Mucosa of rectum (tissue), 2 donors: ENCODE results near the gene HP1BP3.

Experiments
- H3K27ac ChIP-seq, 2 donors: one replicate each; pipeline ENCODE4 v1.7.0; 2013; ENCODE audit warnings: inconsistent platforms in 2 of 2, low read depth in 2 of 2, low read length in 2 of 2
- H3K27me3 ChIP-seq, 2 donors: one replicate each; pipeline ENCODE4 v1.7.0; 2013; ENCODE audit warnings: low read length in 2 of 2; ENCODE audit not compliant: control insufficient read depth in 2 of 2, insufficient read depth in 2 of 2
- H3K36me3 ChIP-seq, 2 donors: one replicate each; pipeline ENCODE4 v1.7.0; 2013; ENCODE audit warnings: low read length in 2 of 2; ENCODE audit not compliant: control insufficient read depth in 2 of 2, insufficient read depth in 2 of 2
- H3K4me1 ChIP-seq, 2 donors: one replicate each; pipeline ENCODE4 v1.7.0; 2013; ENCODE audit warnings: low read length in 2 of 2, mild to moderate bottlenecking in 1 of 2; ENCODE audit not compliant: control insufficient read depth in 2 of 2, insufficient read depth in 2 of 2
- H3K4me3 ChIP-seq, 2 donors: one replicate each; pipeline ENCODE4 v1.7.0; 2013; ENCODE audit warnings: low read length in 2 of 2
- H3K9ac ChIP-seq, 2 donors: one replicate each; pipeline ENCODE4 v1.7.0; 2013; ENCODE audit warnings: low read length in 2 of 2, low read depth in 1 of 2, mild to moderate bottlenecking in 1 of 2
- H3K9me3 ChIP-seq, 2 donors: one replicate each; pipeline ENCODE4 v1.7.0; 2013; ENCODE audit warnings: low read length in 2 of 2; ENCODE audit not compliant: control insufficient read depth in 2 of 2
- donor health status: healthy.
- donor health status: Normal muscosa, but diverticular disease.

Gene HP1BP3

DNA sequence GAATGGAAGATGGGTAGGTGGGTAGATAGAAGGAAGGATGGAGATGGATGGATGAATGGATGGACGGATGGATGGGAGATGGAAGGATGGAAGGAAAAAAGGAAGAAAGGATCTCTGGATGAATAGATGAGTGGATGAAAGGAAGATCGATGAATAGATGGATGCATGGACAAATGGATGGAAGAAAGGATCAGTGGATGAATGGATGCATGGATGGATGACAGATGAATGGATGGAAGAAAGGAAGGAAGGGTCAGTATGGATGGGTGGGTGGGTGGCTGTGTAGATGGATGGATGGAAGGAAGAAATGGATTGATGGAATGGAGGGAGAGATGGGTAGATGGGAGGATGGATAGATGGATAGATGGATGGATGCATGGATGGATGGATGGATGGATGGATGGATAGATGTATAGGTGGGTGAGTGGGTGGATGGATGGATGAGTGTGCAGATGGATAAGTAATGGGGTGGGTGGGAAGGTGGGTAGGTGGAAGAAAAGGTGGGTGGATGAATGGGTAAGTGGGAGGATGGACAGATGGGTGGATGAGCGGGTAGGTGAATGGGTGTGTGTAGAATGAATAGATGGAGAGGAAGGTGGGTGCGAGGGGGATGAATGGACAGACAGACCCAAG is 83.9 kb downstream of the HP1BP3 start:
- H3K36me3 ChIP-seq: no peaks in the 10 kb centered on the region
- no peak overlapping the region for H3K9ac ChIP-seq
- no peaks in the 10 kb centered on the region for H3K4me1 ChIP-seq
- no peak overlapping the region for H3K27ac ChIP-seq
- H3K4me3 ChIP-seq: no peak overlapping the region
- no peaks in the 10 kb centered on the region for H3K9me3 ChIP-seq
- H3K27me3 ChIP-seq: no peaks in the 10 kb centered on the region

DNA sequence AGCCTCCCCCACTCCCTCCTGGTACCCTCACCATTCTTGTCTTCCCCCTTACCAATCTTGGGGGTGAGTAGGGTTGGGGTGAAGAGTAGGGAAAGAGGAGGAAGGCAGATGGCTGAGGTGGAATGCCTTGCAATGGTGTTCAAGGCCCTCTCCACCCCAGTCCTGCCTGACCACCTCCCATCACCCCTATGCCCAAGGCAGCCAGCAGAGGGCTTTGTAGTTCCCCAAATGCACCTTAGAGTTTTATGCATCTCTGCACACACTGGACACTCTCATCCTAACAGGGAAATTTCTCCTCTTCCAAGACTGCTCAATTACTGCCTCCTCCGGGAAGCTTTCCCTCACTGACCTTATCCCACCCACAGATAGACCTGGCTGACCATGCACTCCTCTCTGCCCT is 84.7 kb downstream of the HP1BP3 start:
- Histone ChIP-seq H3K27me3 (no peaks in the 10 kb centered on the region), H3K27ac (no peak overlapping the region), H3K9ac (no peak overlapping the region), H3K4me1 (no peaks in the 10 kb centered on the region), H3K36me3 (no peaks in the 10 kb centered on the region), H3K4me3 (no peak overlapping the region), H3K9me3 (no peaks in the 10 kb centered on the region)

GRCh38 chr1:20701847-20702246 is 85.3 kb downstream of the HP1BP3 start:
- H3K27me3 ChIP-seq: no peaks in the 10 kb centered on the region
- H3K9ac ChIP-seq: no peak overlapping the region
- H3K4me1 ChIP-seq: peaks cover 3 to 4% of the 10 kb centered on the region in 2 donors
- H3K4me3 ChIP-seq: no peak overlapping the region
- H3K9me3 ChIP-seq: no peaks in the 10 kb centered on the region
- H3K36me3 ChIP-seq: no peaks in the 10 kb centered on the region
- no peak overlapping the region for H3K27ac ChIP-seq

- Histone ChIP-seq H3K9ac (no peak overlapping the region), H3K4me3 (no peak overlapping the region), H3K27ac (no peak overlapping the region), H3K4me1 (peaks cover 3 to 8% of the 10 kb centered on the region in 2 donors), H3K27me3 (no peaks in the 10 kb centered on the region), H3K9me3 (no peaks in the 10 kb centered on the region), H3K36me3 (no peaks in the 10 kb centered on the region)
Measured at GRCh38 chr1:20701446-20701845, 85.7 kb downstream of the HP1BP3 start.

GRCh38 chr1:20700636-20701215 is 86.4 kb downstream of the HP1BP3 start:
- Histone ChIP-seq H3K9ac (no peak overlapping the region), H3K27ac (no peak overlapping the region), H3K4me3 (no peak overlapping the region), H3K9me3 (no peaks in the 10 kb centered on the region), H3K36me3 (no peaks in the 10 kb centered on the region), H3K27me3 (no peaks in the 10 kb centered on the region), H3K4me1 (peaks cover 5 to 13% of the 10 kb centered on the region in 2 donors)

- H3K36me3 ChIP-seq: no peaks in the 10 kb centered on the region
- no peak overlapping the region for H3K4me3 ChIP-seq
- peaks cover 5 to 13% of the 10 kb centered on the region in 2 donors for H3K4me1 ChIP-seq
- H3K27ac ChIP-seq: no peak overlapping the region
- no peak overlapping the region for H3K9ac ChIP-seq
- H3K9me3 ChIP-seq: no peaks in the 10 kb centered on the region
- no peaks in the 10 kb centered on the region for H3K27me3 ChIP-seq
Measured at GRCh38 chr1:20699558-20699957, 87.5 kb downstream of the HP1BP3 start.

DNA sequence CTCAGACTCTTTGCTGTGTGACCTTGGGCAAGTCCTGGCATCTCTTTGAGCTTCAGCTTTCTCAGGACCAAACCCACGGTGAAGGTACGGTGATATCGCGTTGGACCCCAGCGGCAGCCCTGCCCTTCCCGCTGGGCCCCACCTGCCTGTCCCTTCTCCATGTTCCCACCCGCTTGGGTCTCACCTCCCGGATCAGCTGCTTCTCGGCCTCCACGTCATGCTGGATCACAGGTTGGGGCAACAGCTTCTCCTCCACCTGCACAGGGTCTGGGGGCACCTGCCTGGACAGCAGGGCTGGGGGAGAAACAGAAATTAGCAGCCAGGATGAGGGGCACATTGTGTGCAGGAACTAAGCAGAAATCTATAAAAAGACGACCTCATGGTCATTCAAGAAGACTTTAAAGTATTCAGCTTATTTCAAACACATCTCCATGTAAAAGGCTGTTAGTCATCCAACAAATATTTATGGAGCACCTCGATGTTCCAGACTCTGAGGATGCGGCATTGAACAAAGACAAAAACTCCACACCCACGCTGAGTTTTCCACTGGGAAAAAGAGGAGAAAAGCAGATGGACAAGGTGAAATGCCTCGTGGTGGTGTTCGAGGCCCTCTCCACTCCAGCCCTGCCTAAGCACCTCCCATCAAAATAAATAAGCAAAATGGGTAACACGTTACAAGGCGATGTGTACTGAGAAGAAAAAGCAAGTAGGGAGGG is 88.8 kb downstream of the HP1BP3 start:
- H3K4me1 ChIP-seq: peaks cover 5 to 13% of the 10 kb centered on the region in 2 donors
- H3K9me3 ChIP-seq: no peaks in the 10 kb centered on the region
- H3K27me3 ChIP-seq: no peaks in the 10 kb centered on the region
- H3K4me3 ChIP-seq: no peak overlapping the region
- H3K36me3 ChIP-seq: no peaks in the 10 kb centered on the region
- no peak overlapping the region for H3K9ac ChIP-seq
- no peak overlapping the region for H3K27ac ChIP-seq

DNA sequence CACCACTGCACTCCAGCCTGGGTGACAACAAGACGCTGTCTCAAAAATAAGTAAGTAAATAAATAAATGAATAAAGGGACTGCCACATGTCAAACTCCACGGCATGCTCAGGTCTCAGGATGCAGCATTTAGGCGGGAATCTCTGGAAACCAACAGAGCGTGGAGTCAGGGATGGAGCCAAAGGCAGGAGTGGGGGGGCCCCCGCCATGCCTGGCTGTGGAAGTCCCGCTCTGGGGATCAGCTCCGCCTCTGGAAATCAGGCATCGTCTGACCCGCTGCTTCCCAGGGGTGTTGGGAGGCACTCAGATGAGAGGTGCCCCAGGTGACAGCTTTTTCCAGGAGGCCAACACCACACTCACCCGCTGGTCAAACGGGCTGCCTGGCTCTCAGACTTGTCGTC is 89.5 kb downstream of the HP1BP3 start:
- Histone ChIP-seq H3K4me3 (no peak overlapping the region), H3K4me1 (peaks cover 5 to 13% of the 10 kb centered on the region in 2 donors), H3K27ac (no peak overlapping the region), H3K9me3 (no peaks in the 10 kb centered on the region), H3K36me3 (no peaks in the 10 kb centered on the region), H3K27me3 (no peaks in the 10 kb centered on the region), H3K9ac (no peak overlapping the region)

DNA sequence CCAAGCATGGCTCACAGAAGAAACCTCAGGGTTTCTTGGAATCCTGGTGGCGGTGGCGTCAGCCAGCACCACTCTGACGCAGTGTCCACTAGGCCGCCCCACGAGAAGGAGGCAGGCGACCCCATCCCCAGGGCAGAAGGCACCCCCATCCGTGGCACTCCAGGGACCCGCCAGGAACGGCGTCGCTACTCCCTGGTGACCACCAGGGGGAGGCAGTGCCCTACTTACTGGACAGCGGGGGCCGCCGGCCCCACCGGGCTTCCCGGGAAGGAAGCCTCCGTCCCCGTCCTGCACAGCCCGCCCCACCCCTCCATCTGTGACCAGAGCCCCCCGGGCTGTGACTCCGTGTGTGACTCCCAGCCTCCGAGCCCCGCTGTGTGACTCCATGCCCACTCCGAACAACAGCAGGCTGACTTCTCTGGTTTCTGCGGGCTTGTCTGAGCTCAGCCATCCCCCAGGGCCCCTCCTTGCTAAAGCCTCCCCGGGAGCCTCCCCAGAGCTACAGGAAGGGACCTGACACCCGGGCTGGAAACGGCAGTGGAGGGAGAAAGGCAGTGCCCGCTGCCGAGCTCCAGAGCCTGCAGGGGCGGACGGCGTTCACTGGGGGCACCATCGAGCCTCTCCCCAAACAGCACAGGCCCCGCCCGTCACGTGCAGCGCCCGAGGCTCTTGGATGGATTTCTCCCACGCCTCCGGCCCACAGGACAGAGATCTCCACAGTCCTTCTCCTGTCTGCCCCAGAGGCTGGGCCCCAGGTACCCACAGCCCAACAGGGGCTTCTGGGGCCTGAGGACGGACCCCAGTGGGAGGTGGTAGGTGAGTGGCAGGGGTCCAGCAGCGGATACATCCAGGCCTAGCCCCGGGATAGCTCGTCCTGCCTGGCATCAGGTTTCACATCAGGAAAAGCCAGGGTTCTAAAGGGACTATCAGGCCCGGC is 90.4 kb downstream of the HP1BP3 start:
- Histone ChIP-seq H3K9me3 (no peaks in the 10 kb centered on the region), H3K36me3 (no peaks in the 10 kb centered on the region), H3K9ac (peak overlapping the region; percentile 52 to 61), H3K4me3 (peak overlapping the region; percentile 65 to 76), H3K27me3 (no peaks in the 10 kb centered on the region), H3K27ac (peak overlapping the region; percentile 56 to 57), H3K4me1 (peaks cover 5 to 13% of the 10 kb centered on the region in 2 donors)
